Activated B cell treated with CpG ODN at 0.5 μM for 24 hours (primary cell): ENCODE measurements around the gene PEX19. TPM values are rescaled to one million over a fixed set of nuclear protein-coding genes. Genes with fewer than 3 reads are reported as not detected.

Source experiments
- ATAC-seq: fragments of 200-7000 bp; cut with Tn5 transposase; one replicate; pipeline ENCODE4 v1.10.0; 2021; ENCODE audit warnings: low read depth, mild to moderate bottlenecking, moderate library complexity
- CTCF ChIA-PET: fragments of 350-600 bp; sonication (Branson Sonifier 250); formaldehyde crosslinking; loops from one replicate; lab custom pipeline; 2021; ENCODE audit warnings: antibody characterized with exemption; lab: Charles Lee
- POLR2A ChIA-PET: fragments of 350-600 bp; sonication (Branson Sonifier 250); formaldehyde crosslinking; loops from one replicate; lab custom pipeline; 2021; ENCODE audit warnings: antibody characterized with exemption; lab: Charles Lee
- DNase-seq: peaks from one replicate; pipeline ENCODE4 v3.0.0; 2022
- H3K27ac Mint-ChIP-seq: one replicate; pipeline ENCODE4 v1.8.0; 2020; ENCODE audit warnings: mixed read lengths
- H3K27me3 Mint-ChIP-seq: one replicate; pipeline ENCODE4 v1.8.0; 2021; ENCODE audit warnings: mixed read lengths
- H3K36me3 Mint-ChIP-seq: one replicate; pipeline ENCODE4 v1.8.0; 2021; ENCODE audit warnings: low read depth, mixed read lengths
- H3K4me1 Mint-ChIP-seq: one replicate; pipeline ENCODE4 v1.8.0; 2021; ENCODE audit warnings: mixed read lengths
- H3K4me3 Mint-ChIP-seq: one replicate; pipeline ENCODE4 v1.8.0; 2020; ENCODE audit warnings: mild to moderate bottlenecking, mixed read lengths
- H3K9me3 Mint-ChIP-seq: one replicate; pipeline ENCODE4 v1.8.0; 2020; ENCODE audit warnings: mixed read lengths
- CTCF ChIP-seq: fragments of 200-600 bp; IDR thresholded peaks from one replicate; pipeline ENCODE4 v1.8.0; 2022; ENCODE audit warnings: antibody characterized with exemption, mild to moderate bottlenecking
- intact Hi-C: fragments of 100-400 bp; cut with micrococcal nuclease; formaldehyde crosslinking; loops from one replicate; pipeline ENCODE4 v1.15.1; 2024
- total RNA-seq: library from RNA; stranded (reverse); gene quantifications from 2 replicates; pipeline ENCODE4 v1.2.3, GENCODE V29; 2022

PEX19 gene
- total RNA-seq, 1 donor from 2014 or later = 50.3 TPM

- Mint-ChIP-seq H3K4me3 (no peak overlapping the region), H3K27ac (no peak overlapping the region), H3K9me3 (no peaks in the 10 kb centered on the region), H3K4me1 (peaks cover 12% of the 10 kb centered on the region), H3K27me3 (no peaks in the 10 kb centered on the region), H3K36me3 (peaks cover 1% of the 10 kb centered on the region)
- POLR2A ChIA-PET = interaction anchor here (0.6 kb wide), 1 partner anchor 612 kb away, joined by 4 read pairs; no protein-coding TSS in a partner anchor
- no peak for DNase-seq
- intact Hi-C loops = loop anchor here (10.0 kb wide), 1 partner anchor 343 kb away; the partner anchor contains the start of gene TAGLN2
- no peak for ATAC-seq
- TF ChIP-seq CTCF = no peak
- CTCF ChIA-PET = interaction anchor here (0.9 to 10.0 kb wide), 2 partner anchors 23 to 74 kb away, joined by 3 to 54 read pairs; no protein-coding TSS in a partner anchor
Observed at GRCh38 chr1:160267284-160267991, 17.5 kb downstream of the PEX19 start.

GRCh38 chr1:160264795-160265307 lies 20.1 kb downstream of the PEX19 start:
- no peak overlapping the region for H3K4me3 Mint-ChIP-seq
- TF ChIP-seq CTCF = no peak
- DNase-seq = no peak
- intact Hi-C loops = loop anchor here (10.0 kb wide), 1 partner anchor 340 kb away; the partner anchor contains the start of gene TAGLN2
- peaks cover 18% of the 10 kb centered on the region for H3K36me3 Mint-ChIP-seq
- no peak for ATAC-seq
- no peaks in the 10 kb centered on the region for H3K9me3 Mint-ChIP-seq
- POLR2A ChIA-PET = no interaction called here
- no peaks in the 10 kb centered on the region for H3K27me3 Mint-ChIP-seq
- CTCF ChIA-PET = interaction anchor here (1.7 to 10.0 kb wide), 3 partner anchors 13 to 71 kb away, joined by 4 to 54 read pairs (median 16); no protein-coding TSS in a partner anchor
- peaks cover 31% of the 10 kb centered on the region for H3K4me1 Mint-ChIP-seq
- no peak overlapping the region for H3K27ac Mint-ChIP-seq

- no peaks in the 10 kb centered on the region for H3K9me3 Mint-ChIP-seq
- intact Hi-C loops = loop anchor here (1.0 to 10.0 kb wide), 7 partner anchors 23 to 784 kb away; partner anchors contain the start of genes COPA, NCSTN, PEX19 and TAGLN2
- H3K4me1 Mint-ChIP-seq = peaks cover 47% of the 10 kb centered on the region
- ChIA-PET CTCF (interaction anchor here (2.7 to 10.0 kb wide), 3 partner anchors 10 to 69 kb away, joined by 9 to 54 read pairs (median 16); no protein-coding TSS in a partner anchor), POLR2A (interaction anchor here (0.6 to 3.5 kb wide), 25 partner anchors 10 to 1138 kb away, joined by 3 to 46 read pairs (median 5); partner anchors contain the start of genes COPA, IGSF8, NCSTN and PEA15)
- ATAC-seq (peak; percentile 91), DNase-seq (peak; percentile 95)
- H3K27ac Mint-ChIP-seq = peak within 1 kb of the TSS; percentile 98
- peaks cover 28% of the 10 kb centered on the region for H3K36me3 Mint-ChIP-seq
- H3K27me3 Mint-ChIP-seq = no peaks in the 10 kb centered on the region
- no peak for TF ChIP-seq CTCF
- H3K4me3 Mint-ChIP-seq = peak within 1 kb of the TSS; percentile 99
Observed at GRCh38 chr1:160261893-160262794, 22.8 kb downstream of the PEX19 start, which contains the start of gene DCAF8. TSS of gene DCAF8 (minus strand) at chr1:160262549. CDS start at chr1:160244008, 18,541 bp downstream.

GRCh38 chr1:160261556-160261892 lies 23.4 kb downstream of the PEX19 start:
- Mint-ChIP-seq H3K4me3 (peak overlapping the region; percentile 99), H3K9me3 (no peaks in the 10 kb centered on the region), H3K36me3 (peaks cover 30% of the 10 kb centered on the region), H3K27ac (peak overlapping the region; percentile 98), H3K27me3 (no peaks in the 10 kb centered on the region), H3K4me1 (peaks cover 49% of the 10 kb centered on the region)
- CTCF ChIA-PET = interaction anchor here (1.6 to 10.0 kb wide), 2 partner anchors 9 to 29 kb away, joined by 16 to 54 read pairs; no protein-coding TSS in a partner anchor
- DNase-seq (no peak), ATAC-seq (peak; percentile 29)
- no peak for TF ChIP-seq CTCF
- intact Hi-C loops = loop anchor here (1.0 to 10.0 kb wide), 3 partner anchors 57 to 337 kb away; partner anchors contain the start of gene TAGLN2
- POLR2A ChIA-PET = interaction anchor here (0.6 to 3.5 kb wide), 11 partner anchors 9 to 1139 kb away, joined by 3 to 46 read pairs (median 7); partner anchors contain the start of genes IGSF8, PEA15 and PEX19
